ENCODE data around the gene SOSTDC1.
A peak's percentile ranks its signal among the peaks of the same experiment; 100 is the strongest.
"Not testable (repeated sequence)": the region's sequence is repeated elsewhere in the genome, so short reads cannot be mapped to it uniquely, and the experiment has no call there.

Gene SOSTDC1, protein sequence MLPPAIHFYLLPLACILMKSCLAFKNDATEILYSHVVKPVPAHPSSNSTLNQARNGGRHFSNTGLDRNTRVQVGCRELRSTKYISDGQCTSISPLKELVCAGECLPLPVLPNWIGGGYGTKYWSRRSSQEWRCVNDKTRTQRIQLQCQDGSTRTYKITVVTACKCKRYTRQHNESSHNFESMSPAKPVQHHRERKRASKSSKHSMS

DNA sequence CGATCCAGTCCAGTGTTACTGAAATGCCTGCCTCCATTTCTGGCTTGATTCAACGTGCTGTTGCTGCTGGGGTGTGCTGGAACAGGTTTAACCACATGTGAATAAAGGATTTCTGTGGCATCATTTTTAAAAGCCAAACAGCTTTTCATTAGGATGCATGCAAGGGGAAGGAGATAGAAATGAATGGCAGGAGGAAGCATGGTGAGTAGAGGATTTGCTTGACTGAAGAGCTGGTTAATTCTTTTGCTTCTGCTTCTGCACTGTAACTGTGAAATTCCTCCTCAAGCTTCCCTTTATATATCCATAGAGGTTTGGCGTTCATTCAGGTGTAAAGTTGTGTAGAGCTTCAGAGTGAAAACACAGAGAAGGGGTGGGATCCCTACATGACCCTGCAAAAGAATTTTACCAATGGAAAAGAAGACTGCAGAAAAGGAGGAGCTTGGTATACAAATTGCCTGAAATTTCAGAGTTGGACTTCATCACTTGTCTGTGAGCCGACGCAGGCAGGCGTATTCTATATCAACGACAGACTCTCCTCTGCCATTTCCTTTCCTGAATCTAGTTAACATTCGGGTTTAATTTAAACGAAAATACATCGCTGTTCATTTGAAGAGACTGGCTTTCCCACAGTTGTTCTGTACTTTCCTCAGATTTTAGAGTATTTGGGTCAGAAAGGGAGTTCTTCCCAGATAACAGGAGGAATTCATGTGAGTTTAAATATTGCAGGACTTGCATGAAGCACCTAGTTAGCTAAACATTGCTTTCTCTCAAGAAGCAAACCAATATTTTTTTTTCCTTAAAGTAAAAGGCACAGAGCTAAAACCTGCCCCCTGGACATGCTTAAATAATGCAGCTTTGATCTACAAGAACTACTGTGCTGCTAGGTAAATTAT lies at the start of gene SOSTDC1:
Gene SOSTDC1 (minus strand): TSS at position 270 of the 893 bp plus-strand sequence. CDS start 70 bp downstream, at position 200.
- peak; percentile 72 for DNase-seq

DNA sequence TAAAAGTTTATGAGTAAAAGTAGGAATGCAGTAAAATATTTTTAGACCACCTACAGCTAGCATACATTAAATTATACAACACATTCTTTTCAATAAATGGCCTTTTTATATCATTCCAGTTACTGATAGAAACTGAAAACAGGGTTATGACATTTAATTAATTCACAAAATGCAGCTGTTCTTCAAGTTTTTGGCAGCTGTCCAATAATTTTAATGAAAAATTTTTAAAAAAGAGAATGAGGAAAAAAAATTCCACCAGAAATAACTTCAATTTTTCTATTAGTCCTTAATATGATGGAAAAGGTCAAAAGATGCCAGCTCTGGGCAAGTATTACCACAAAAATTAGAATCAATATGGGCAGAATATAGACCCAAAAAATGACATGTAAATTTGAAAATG lies 49.2 kb upstream of the SOSTDC1 start:
- no peak for DNase-seq

DNA sequence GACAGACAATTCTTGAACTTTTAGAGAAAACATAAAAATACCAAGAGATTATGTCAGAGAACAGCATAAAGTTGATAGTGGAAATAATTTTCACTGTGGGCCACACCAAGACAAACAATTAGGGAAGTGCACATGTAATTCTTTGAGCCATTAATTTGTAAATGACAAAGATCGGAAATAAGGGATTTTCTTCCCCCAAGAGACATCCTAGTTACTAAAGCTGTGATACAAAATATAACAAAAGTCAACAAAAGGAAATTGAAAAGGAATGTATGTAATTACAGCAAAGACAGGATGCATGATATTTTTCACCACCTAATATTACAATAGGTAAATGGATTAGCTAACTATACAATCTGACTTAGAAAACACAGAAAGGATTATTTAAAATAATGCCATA lies 48.7 kb upstream of the SOSTDC1 start:
- no peak for DNase-seq

DNA sequence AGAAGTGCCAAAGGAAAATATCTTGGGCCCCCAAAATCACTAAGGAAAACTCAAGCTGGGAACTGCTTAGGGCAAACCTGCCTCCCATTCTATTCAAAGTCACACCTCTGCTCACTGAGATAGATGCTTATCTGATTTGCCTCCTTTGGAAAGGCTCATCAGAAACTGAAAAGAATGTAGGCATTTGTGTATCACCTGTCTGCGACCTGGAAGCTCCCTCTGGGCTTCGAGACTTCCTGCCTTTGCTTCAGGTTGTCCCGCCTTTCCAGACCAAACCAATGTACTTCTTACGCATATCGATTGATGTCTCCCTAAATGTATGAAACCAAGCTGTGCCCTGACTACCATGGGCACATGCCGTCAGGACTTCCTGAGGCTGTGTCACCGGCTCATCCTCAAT lies 46.6 kb upstream of the SOSTDC1 start:
- no peak for DNase-seq

DNA sequence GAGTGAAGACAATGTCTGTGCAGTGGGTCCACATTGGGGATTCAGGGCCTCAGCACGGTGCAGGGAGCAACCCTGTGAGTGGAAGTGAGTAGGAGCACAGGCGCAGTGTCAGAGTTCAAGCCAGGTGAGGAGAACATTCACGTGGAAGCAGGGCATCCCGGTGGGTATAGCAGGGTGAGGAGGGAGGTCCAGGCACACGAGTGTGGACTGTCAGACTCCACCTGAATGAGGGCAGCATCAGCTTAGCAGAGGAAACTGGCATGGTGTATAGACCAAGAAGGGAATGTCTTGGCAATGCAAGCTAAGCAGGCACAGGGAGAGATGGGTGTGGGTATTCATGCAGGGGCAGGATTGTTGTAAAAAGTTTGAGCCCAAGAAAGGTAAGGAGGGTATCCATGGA lies 45.8 kb upstream of the SOSTDC1 start:
- DNase-seq, result no peak

DNA sequence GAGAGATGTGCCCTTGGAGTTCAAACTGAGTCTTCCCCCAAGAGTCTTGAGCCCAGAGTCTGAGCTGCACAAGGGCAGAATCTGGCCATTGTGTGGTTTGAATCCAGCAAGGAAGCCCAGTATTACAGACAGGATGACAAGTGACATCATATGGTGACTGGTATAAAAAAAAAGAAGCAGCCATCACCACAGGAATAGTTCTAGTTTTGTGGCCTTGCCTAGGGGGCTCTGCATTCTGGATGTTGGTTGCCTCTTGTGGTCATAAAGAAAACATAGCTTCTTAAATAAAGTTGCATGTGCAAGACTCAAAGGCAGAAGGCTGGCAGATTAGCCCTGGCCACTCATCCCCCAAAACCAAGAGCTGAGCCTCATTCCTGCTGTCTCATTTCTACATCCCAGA lies 44.3 kb upstream of the SOSTDC1 start:
- no peak for DNase-seq

DNA sequence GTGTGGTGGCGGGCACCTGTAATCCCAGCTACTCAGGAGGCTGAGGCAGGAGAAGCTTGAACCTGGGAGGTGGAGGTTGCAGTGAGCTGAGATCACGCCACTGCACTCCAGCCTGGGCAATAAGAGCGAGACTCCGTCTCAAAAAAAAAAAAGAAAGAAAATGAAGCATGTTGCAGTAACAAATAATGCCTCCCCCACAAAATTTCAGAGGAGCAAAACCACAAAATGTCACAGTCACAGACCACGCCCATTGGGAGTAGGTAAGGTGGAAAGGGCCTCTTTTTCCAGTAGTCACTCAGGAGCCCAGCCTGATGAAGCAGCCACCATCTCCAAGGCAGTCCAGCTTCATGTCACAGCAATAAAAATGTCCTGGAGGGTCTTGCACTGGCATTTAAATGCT lies 40.9 kb upstream of the SOSTDC1 start:
- DNase-seq, result not testable (repeated sequence)

DNA sequence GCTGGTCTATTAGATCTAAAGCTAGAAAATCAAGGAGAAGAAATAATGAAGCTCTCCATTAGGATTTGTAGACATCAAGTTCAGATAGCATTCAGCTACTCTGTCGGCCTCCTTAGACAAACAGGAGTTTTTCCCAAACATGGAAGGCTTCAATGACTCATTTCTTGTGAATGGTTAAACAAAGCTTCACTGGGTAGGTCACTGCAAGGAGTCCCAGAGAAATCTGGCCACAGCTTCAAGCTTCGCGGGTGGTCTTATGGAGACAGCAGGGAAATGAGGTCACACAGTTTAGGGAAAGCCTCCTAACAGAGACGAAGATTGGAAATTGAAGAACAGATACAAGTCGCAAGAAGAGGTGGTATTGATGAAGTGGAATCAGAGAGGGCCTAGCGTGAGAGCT lies 38.5 kb upstream of the SOSTDC1 start:
- DNase-seq, result no peak

DNA sequence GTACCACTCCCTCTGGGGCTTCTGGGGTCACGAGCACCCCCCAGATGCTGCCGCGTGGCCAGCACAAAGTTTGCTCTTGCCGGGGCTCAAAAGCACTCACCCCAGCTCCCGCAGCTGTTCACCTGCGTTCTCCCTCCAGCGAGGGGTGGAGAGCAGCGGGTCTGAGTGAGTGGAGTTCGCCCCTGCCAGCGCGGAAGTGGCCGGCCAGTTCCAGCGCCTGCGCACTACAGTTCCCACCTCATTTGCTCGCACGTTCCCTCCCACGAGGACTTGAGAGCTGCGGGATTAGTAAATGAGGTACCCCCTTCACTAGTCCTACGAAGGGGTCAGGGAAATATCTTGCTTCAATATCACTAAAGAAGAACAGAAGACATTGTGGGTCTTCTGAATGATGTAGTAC lies 36.8 kb upstream of the SOSTDC1 start:
- no peak for DNase-seq

DNA sequence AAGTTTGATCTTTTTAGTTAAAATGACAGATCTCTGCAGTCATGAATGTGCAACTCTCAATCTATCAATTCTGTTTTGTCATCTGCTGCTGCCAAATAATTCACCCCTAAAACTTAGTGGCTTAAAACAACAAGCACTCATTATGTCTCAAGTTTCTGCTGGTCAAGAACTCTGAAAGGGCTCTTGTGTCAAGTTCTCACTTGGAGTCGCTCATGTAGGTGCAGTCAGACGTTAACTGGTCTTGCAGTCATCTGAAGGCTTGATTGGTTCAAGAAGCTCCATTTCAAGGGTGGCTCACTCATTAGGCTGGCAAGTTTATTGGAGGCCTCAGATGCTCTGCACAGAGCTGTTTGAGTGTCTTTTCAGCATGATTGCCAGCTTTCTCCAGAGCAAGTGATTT lies 32.6 kb upstream of the SOSTDC1 start:
- DNase-seq, result no peak

DNA sequence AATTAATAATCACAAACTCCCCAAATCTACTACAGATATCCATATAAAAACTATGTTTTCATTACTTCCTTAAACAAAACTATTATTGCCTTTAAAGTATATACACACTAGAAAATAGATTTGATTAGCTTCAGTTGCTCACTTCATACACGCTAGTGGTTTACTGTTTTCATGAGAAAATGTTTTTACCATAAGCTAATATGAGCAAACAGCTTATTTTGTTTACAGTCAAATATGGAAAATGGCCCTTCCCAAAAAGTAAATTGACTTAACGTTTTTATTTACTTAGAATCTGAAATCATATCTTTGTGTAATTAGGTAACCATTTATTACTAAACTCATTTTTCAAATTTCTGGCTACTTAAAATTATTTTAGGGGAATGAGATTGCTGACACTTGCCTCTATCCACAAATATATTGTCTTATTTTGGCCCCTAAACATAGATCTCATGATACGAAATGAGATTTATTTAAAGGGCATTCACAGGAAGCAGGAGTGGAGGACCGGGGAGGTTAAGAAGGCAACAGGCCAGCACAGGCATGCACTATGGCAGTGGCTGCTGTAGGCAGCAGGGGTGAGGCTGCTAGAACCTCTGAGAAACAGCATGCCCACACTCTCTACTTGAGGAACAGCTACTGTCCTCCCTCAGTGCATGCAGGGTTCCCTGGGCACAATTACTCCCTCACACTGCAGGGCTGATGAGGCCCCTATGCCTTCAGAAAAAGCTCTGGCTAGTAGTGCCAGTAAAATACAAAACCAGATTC lies 29.6 kb upstream of the SOSTDC1 start:
- DNase-seq, result no peak

DNA sequence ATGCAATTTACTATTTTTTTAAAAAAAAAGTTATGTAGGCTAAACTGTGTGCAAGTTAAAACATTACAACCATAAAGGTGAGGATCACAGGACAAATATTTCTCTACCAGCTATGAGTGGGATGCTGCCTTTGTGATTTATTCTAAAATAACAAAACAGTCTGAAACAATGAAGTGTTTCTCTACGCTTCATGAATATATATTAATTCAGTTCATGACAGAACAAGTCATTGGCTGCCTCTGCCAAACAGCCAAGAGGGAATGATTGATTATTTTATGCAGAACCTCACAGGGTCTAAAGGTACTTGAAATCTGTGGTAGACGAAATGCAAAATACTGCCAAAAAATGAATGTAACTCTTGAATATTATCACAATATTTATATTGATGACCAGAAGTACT lies 29.0 kb upstream of the SOSTDC1 start:
- no peak for DNase-seq

DNA sequence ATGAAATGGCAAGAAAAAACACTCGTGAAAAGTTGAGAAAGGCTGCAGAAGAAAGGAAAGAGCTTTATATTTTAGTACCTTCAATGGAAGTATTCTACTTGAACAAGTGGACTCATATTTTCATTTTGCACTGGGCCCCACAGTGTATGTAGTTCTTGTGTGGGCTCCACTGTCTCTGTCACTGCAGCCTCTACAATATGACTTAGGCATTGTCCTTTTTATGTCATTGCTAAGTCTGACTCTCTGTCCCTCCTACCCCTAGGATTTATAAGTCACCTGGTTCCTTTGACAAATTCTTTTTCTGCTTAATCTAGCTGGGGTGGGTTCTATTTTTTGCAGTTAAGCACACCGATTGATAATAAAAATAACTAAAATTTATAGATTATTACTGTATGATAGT lies 27.7 kb upstream of the SOSTDC1 start:
- no peak for DNase-seq

DNA sequence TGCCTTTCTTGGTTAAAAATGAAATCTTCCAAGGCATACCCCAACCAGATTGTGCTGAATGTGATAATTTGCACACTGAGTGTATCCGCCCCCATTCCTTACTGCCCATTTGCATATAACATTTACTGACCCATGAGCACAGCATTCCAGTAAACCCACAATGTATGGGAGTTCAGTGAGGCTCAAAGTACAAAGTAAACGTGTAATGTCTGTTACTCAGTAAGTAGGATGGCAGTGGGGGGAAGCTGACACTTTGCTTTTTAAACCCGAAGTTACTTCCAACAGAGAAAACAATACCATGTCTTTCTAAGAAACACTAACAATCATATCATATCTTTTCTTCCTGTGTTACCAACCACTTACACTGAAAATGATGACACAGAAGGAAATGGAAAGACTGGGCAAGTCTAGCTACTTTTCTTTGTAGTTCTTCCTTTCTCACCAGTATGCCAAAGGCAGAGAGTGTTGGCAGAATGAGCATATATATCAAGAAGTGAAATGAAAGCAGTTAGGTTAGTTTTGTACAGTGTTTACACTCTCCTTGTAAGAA lies 27.1 kb upstream of the SOSTDC1 start:
- DNase-seq, result peak; percentile 64

DNA sequence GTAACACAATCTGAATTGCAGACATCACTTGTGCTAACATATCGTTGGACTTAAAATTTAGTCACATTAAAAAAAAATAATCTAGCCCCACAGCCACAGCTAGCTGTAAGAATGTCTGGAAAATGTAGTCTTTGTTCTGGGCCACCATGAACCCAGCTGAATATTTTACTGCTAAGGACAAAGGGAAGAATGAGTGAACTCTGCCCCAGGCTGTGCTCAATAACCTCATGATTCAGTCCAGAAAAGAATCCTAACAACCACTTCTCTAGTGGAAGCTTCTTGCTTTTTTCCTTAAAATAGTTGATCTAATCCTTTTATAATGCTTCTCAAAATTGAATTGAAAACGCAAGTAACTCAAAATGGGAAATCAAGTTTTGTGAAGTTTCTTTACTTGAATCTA lies 25.6 kb upstream of the SOSTDC1 start:
- no peak for DNase-seq

DNA sequence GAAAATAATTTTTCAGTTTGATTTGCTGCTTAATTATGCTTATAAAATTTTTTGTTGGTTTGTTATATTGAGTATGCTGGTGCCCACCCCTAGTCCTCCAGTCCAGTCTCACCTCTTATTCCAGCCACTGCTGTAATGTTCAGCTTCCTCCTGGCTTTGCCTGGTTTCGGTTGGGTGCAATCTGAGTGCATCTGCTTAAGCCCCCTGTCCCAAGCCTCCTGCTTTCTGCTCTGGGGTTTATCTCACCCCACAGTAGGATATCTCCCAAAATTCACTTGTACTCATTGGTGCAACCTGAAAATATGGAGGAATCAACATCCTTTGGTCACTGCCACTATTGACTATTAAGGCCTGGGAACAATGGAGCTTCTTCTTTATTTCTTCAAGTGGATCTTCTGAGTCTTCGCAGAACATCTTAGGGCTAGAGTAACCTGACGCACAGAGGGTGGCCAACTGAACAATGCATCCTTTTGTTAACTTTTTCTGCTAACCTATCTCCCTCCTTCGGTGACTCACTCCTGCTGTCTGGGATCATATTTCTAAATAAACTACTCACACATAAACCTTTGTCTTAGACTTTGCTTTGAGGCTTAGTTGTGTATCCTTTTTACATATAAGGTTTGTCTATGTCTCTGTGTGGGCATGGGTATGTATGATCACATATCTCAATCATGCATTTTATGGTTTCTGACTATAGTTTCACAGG lies 19.1 kb upstream of the SOSTDC1 start:
- DNase-seq, result peak; percentile 75

DNA sequence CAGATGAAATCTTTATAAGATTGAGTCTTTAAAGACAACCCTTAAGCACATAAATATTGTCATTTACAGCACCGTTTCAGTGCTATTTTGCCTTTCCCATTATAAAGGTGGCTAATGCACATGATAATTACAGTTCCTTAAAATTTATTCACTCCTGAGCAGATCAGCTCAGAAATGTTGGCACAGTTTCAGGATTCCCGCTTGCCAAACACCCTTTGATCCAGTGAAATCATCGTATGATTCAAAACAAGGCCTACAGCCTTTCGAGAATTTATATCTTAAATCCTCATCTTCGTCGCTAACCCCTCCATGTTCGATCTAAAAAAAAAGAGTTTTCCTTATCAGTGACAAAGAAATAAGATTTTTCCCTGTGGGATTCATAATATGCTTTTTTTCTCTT lies 14.1 kb upstream of the SOSTDC1 start:
- DNase-seq, result no peak

DNA sequence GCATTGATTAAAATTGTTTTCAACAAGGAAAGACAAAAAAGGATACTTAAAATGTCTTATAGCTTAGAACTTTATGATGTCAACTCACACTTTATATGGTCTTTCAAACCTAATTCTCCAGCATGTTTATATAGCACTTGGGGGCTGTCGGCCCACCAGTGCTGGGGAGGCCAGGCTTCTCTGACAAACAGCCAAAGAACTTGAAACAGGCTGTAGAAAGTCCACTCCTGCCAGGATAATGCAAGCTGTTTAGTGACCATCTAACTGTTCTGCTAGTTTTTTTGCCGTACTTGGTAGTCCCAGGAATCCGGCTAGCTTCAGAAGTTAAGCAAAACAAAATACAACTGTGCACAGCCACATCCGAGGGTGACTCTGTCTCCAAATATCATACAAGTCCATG lies 13.6 kb upstream of the SOSTDC1 start:
- DNase-seq, result no peak

DNA sequence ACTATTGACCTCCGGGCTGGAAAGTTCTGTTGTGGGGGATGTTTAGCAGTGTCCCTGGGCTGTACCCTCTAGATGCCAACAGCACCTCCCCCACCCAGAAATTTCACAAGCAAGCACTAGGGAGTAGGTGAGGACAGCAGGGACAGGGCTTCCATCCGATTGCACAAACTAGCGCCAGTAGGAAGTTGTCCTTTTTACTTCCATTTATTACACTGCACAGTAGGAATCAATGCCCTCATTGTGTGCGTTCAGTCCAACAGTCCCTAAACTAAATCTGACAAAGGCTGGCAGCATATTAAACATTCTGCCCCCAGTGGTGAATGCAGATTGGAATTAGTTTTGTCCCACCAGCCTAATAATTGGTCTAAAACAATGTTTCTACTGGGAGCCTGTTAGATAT lies 6.4 kb upstream of the SOSTDC1 start:
- DNase-seq, result peak; percentile 69

DNA sequence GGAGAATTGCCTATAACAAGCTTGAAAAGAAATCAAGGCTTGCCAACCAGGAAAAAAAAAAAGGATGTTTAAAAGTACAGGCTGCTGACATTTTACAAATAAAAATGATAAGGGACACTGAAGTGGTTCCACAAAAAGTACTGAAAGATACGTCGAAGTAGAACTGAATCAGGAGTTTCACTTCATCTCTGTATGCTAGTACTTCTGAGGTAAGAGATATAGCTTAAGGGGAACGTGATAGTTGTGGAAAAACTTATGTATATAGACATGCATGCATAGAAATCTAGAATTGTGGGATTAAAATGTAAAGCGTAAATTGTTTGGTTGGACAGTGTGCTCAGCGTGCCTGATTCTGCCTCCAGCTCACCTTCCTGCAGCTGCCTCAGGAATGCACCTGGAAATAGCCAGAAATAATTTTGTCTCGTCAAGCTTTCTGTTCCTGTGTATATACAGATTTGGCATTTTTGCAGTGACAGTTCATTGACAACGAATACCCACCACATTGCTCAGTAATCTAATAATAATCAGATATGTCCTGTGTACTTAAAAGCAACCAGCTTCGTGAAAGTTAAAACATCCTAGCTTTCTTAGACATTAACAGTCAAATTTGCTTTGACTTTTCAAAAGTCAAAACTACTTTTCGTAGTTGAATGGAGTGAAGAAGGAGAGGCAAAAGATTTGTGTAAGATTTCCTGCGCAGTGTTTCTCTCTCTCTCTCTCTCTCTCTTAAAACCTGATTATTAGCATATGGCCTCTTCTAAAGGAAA lies 1.4 kb downstream of the SOSTDC1 start:
- no peak for DNase-seq

DNA sequence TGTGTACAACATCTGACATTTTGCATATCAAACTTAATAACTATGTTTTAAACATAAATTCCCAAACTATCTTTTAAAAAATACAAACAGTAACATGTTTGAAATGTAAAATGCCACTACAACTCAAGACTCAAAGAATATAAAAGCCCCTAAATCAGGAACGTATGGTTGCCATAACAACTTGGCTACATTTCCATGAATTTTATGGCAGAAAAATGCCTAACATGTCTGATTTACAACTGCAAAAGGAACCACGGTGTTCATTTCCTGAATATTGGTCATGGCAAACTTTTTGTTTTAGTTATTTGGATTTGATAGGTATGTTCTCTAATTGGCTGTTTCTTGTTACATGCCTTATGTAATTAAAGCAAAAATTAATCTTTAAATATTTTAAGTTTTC lies 2.0 kb downstream of the SOSTDC1 start:
- no peak for DNase-seq

DNA sequence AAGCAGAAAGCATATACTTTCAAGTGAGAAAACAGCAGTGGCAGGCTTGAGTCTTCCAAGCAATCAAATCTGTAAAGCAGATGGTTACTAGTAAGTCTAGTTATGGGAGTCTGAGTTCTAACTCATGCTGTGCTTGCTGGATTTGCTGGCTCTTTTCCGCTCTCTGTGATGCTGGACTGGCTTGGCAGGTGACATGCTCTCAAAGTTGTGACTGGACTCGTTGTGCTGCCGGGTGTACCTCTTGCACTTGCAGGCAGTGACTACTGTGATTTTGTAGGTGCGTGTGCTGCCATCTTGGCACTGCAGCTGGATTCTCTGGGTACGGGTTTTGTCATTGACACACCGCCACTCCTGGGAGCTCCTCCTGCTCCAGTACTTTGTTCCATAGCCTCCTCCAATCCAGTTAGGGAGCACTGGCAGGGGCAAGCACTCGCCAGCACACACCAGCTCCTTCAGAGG lies 3.1 kb downstream of the SOSTDC1 start:
- DNase-seq, result no peak
